ENCODE measurements around the gene CDC42SE2.

CDC42SE2 gene, protein sequence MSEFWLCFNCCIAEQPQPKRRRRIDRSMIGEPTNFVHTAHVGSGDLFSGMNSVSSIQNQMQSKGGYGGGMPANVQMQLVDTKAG

GRCh38 chr5:131263648-131264450 lies at the start of gene CDC42SE2:
Gene CDC42SE2 (plus strand): TSS chr5:131264053. CDS start chr5:131359494, 95,441 bp downstream.
- DNase-seq = peak; percentile 58

GRCh38 chr5:131214609-131215227 lies 49.1 kb upstream of the CDC42SE2 start:
- no peak for DNase-seq

DNA sequence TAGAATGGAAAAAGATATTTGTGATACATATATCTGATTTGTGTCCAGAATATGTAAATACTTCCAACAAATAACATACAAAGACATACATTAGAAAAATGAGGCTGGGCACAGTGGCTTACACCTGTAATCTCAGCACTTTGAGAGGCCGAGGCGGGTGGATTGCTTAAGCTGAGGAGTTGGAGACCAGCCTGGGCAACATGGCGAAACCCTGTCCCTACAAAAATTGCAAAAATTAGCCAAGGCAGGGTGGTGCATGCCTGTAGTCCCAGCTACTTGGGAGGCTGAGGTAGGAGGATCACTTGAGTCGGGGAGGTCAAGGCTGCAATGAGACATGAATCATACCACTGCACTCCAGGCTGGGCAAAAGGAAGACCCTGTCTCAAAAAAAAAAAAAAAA lies 46.1 kb upstream of the CDC42SE2 start:
- DNase-seq = no peak

DNA sequence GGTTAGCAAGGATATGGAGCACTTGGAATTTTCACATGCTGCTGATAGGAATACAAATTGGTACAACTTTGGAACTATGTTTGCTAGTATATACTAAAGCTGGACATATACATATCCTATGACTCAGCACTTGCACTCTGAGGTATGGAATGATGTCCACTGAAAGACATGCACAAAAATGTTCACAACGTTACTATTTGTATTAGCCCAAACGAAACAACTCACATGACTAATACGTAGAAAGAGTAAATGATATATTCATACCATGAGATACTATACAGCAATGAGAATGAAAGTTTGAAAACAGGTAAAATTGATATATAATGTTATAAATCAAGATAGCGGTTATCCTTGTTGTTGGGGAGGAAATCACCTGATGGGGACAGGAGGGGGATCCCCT lies 45.5 kb upstream of the CDC42SE2 start:
- no peak for DNase-seq

DNA sequence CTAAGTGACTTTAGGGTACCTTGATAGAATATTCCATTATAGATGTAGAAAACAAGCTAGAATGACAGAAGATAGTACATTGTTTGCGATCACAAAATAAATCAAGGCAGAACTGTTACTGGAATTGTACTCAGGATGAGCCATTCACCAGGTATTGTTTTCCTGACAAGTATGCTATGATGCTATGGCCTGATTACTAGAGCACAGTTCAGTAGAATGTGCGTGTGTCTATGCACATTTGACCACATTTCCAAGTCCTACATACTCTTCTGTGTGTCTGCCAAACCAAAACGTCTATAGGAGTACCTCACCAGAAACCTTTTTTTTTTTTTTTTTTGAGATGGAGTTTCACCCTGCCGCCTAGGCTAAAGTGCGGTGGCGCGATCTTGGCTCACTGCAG lies 43.3 kb upstream of the CDC42SE2 start:
- no peak for DNase-seq

DNA sequence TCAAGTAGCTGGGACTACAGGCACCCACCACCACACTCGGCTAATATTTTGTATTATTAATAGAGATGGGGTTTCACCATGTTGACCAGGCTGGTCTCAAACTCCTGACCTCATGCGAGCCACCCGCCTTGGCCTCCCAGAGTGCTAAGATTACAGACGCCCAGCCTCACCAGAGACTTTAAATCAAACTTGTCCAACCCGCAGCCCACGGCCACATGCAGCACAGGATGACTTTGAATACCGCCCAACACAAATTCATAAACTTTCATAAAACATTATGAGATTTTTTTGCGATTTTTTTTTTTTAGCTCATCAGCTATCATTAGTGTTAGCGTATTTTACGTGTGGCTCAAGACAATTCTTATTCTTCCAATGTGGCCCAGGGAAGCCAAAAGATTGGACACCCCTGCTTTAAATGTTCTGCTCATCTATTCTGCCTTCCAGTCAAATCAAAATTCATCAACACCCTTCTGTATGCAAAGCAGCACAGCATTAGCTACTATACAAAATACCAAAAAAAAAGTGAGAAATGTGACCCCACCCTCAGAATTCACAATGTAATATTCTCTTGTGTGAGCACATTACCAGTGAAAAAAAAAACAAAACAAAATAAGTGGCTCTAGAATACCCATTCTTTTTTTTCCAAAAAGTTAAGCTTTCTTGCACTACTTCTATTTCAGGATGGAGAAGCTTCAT lies 42.7 kb upstream of the CDC42SE2 start:
- DNase-seq = no peak

- no peak for DNase-seq
These were observed 42.0 kb upstream of the CDC42SE2 start for GRCh38 chr5:131221888-131222287.

- DNase-seq = no peak
These were observed 41.1 kb upstream of the CDC42SE2 start for GRCh38 chr5:131222731-131223130.

DNA sequence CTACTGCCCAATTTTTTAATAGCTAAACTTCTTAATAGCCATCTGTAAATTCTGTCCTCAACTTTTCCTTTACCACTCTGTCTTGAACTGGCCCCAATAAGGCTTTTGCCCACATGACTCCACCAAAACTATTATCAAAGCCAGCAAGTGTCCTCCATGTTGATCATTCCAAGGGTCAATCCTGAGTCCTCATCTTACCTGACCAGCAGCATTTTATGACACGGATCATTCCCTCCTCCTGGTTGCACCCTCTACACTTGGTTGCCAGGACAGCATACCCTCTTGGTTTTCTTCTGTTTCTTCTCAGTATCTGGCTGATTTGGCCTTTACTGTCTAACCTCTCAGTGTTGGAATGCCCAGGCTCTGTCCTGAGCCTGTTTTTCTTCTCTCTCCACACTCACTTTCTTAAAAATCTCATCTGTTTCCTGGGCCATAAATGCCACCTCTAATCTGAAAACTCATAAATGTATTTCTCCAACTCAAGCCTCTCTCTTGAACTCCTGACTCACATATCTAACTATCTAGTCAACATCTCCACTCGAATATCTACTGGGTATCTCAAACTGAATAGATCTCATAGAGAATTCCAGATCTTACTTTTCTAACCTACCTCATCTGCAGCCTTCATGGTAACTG lies 40.0 kb upstream of the CDC42SE2 start:
- DNase-seq = no peak

- DNase-seq = no peak
These were observed 39.3 kb upstream of the CDC42SE2 start for GRCh38 chr5:131224387-131225201.

- DNase-seq = no peak
These were observed 38.4 kb upstream of the CDC42SE2 start for GRCh38 chr5:131225282-131225974.

GRCh38 chr5:131226899-131227298 lies 37.0 kb upstream of the CDC42SE2 start:
- DNase-seq = no peak

- no peak for DNase-seq
These were observed 35.2 kb upstream of the CDC42SE2 start for GRCh38 chr5:131228646-131229045.

DNA sequence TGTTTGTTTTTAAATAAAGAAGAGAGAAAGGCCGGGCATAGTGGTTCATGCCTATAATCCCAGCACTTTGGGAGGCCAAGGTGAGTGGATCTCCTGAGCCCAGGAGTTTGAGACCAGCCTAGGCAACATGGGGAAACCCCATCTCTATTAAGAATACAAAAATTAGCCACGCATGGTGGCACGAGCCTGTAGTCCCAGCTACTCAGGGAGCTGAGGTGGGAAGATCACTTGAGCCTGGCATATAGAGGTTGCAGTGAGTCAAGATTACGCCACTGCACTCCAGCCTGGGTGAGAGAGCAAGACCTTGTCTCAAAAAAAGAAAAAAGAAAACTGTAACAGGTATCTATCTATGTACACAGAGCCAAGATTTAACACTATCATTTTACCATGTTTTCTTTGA lies 34.2 kb upstream of the CDC42SE2 start:
- DNase-seq = no peak

DNA sequence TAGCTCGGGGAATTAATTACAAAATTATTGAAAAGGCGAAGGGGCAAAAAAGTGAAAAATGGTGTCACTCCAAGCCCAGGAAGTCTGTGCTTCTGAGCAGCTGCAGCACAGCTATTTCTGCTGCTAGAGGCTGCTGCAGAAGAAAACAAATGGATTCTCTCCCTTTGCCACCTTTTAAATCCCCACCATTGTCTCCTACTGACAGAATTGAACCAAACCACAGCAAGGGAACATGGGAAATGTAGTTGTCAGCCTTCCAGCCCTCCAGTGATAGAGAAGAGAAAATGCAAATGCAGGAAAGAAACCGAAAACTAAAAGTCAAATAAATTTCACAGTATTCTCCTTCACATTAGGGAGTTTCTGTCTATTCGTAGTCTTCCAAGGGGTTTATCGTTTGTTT lies 33.4 kb upstream of the CDC42SE2 start:
- no peak for DNase-seq

DNA sequence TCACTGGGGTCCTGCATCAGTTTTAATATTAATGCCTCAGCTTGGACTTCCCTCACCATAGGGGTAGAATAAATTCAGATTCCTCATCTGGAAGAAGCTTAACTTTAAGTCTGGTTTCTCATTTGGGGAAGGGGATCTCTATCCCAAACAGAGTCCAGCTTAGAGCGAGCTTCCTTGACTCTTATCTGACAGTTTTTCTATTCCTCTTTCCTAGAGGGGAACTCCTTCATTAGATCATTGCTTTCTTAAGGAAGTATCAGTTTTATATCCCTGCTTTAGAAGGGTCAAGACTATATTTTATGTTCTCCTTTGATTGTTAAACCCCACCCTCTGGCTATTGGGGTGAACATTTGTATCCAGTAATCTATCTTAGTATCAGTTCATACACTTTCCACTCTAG lies 24.2 kb upstream of the CDC42SE2 start:
- no peak for DNase-seq

DNA sequence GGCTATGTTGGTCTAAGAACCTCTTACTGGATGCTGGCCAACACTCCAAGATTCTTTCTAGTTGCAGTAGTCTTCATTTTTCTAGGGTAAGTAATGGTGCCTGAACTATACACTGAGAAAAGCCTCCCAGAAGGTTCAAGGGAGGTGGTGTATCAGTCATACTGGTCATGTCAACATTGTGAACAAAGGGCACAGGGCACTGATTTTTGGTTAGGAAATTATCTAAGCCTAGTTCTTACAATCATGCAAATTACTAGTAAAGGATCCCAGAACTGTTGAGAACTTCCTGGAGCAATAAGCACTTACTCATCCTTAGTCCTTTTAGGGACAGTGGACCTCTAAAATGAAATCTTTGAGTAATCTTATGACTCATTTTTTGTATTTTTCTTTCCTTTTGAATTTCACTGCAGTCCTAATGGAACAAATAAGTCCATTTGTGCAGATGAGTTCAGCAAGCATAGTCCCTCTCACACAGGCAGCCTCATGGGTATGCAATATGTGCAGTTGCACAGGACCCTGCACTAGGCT lies 21.1 kb upstream of the CDC42SE2 start:
- no peak for DNase-seq

- DNase-seq = no peak
These were observed 18.5 kb upstream of the CDC42SE2 start for GRCh38 chr5:131245312-131245711.

DNA sequence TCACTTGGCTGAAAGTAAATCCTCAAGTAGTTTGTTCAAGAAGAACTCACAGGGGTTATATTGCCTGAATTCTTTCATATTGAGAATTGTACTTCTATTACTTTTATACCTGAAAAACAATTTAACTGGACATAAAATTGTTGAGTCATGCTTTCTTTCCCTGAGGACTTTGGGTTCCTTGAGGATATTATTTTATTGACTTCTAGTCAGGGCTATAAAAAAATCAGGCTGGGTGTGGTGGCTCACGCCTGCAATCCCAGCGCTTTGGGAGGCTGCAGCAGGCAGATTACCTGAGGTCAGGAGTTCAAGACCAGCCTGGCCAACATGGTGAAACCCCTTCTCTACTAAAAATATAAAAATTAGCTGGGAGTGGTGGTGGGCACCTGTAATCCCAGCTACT lies 17.9 kb upstream of the CDC42SE2 start:
- DNase-seq = no peak

- DNase-seq = no peak
These were observed 17.3 kb upstream of the CDC42SE2 start for GRCh38 chr5:131246504-131246903.

DNA sequence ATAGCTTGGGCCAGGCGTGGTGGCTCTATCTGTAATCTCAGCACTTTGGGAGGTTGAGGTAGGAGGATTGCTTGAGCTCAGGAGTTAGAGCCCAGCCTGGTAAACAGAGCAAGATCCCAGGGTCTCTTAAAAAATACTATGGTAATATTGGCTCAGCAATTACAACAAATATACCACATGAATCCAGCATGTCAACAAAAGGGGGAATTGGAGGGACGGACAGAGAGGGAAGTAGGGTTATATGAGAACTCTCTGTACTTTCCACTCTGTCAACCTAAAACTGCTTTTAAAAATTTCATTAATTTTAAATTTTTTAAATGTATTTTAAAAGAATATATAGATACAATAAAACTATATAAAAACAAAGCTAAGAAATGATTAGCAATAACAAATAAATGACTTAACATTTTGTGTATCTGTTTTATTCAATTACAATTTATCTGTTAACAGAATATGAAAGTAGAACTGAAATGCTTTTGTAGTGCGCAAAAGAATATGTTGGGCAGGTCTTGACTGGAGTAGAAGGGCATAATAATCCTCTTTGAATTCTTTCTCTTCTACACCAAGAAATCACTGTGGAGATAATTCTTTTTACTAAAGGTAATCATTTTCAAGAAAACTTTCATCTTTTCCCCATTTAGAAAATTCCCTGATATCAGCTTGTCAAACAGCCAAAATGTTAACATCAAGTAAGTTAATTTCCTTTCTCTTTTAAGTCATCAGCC lies 12.9 kb upstream of the CDC42SE2 start:
- no peak for DNase-seq
